Sigmoid colon (tissue), 7 donors: ENCODE results near the gene CRKL. TPM values are rescaled to one million over a fixed set of nuclear protein-coding genes. Genes with fewer than 3 reads are reported as not detected.

ENCODE experiments used
- DNase-seq: peaks from one replicate; pipeline ENCODE4 v3.0.0-alpha.2; 2019
- H3K27ac ChIP-seq, 4 donors: fragments of 200-600 bp; sonication (generic); one replicate each; pipeline ENCODE4 v1.5.1; 2016 to 2019; ENCODE audit warnings: mild to moderate bottlenecking in 1 of 4
- H3K27me3 ChIP-seq, 3 donors: fragments of 200-600 bp; sonication (generic); one replicate each; pipeline ENCODE4 v1.5.1; 2019; ENCODE audit warnings: mild to moderate bottlenecking in 1 of 3
- H3K36me3 ChIP-seq, 4 donors: fragments of 200-600 bp; sonication (generic); one replicate each; pipeline ENCODE4 v1.5.1; 2016 to 2019
- H3K4me1 ChIP-seq, 4 donors: fragments of 200-600 bp; sonication (generic); one replicate each; pipeline ENCODE4 v1.5.1; 2017 to 2019
- H3K4me3 ChIP-seq, 4 donors: fragments of 200-600 bp; sonication (generic); one replicate each; pipeline ENCODE4 v1.5.1; 2017 to 2019; ENCODE audit warnings: mild to moderate bottlenecking in 2 of 4, moderate library complexity in 1 of 4
- H3K9me3 ChIP-seq, 4 donors: fragments of 200-600 bp in 3 of 4; sonication (generic) in 3 of 4; one replicate each; pipeline versions ENCODE4 v1.5.1 to v1.6.1; 2013 to 2019
- EP300 ChIP-seq, 4 donors: sonication (generic); formaldehyde crosslinking; IDR thresholded peaks; one replicate each; pipeline ENCODE4 v1.6.1; 2017; ENCODE audit warnings: antibody characterized with exemption in 4 of 4
- POLR2A ChIP-seq, 2 donors: fragments of 450-650 bp; IDR thresholded peaks; one replicate each; pipeline ENCODE4 v1.6.1; 2016; ENCODE audit warnings: antibody characterized with exemption in 2 of 2, mild to moderate bottlenecking in 2 of 2, moderate library complexity in 2 of 2
- POLR2AphosphoS5 ChIP-seq, 4 donors: sonication (generic); formaldehyde crosslinking; IDR thresholded peaks; one replicate each; pipeline ENCODE4 v1.6.1; 2017; ENCODE audit warnings: antibody characterized with exemption in 4 of 4
- WGBS, 2 donors: extraction: QIAGEN DNeasy Blood & Tissue Kit; methylation state at CpG; one replicate each; pipeline ENCODE4 v1.1.7; 2013; 5-methylcytosine and 5-hydroxymethylcytosine counted together
- intact Hi-C: fragments of 100-400 bp; cut with DNase I; formaldehyde crosslinking; loops from one replicate; pipeline ENCODE4 v1.15.1; 2023
- polyA plus RNA-seq, 3 donors: library from polyadenylated mRNA; stranded (reverse); fragments of 200-250 nt; gene quantifications; one replicate each; pipeline ENCODE4 v1.2.3, GENCODE V29; 2013
- total RNA-seq, 4 donors: library from RNA; depleted of rRNA; stranded (reverse); fragments of >200 nt; gene quantifications; one replicate each; pipeline ENCODE4 v1.1.0, GENCODE V29; 2016
- TF ChIP-seq, protein P1 (sequence below), 4 experiments: fragments of 450-650 bp in 3 of 4; fragments of 200-600 bp in 1 of 4; IDR thresholded peaks; one replicate each; pipeline ENCODE4 v1.5.1; 2016 to 2019; ENCODE audit warnings: antibody characterized with exemption in 4 of 4, mild to moderate bottlenecking in 3 of 4, moderate library complexity in 2 of 4
- donor health status: healthy with polysubstance abuse.
- donor health status: Bipolar disorder and iron deficiency.
- donor health status: healthy.

CRKL gene
- total and polyA plus RNA-seq, 7 donors, result 16.8 to 37.1 (median 35.6) TPM

DNA sequence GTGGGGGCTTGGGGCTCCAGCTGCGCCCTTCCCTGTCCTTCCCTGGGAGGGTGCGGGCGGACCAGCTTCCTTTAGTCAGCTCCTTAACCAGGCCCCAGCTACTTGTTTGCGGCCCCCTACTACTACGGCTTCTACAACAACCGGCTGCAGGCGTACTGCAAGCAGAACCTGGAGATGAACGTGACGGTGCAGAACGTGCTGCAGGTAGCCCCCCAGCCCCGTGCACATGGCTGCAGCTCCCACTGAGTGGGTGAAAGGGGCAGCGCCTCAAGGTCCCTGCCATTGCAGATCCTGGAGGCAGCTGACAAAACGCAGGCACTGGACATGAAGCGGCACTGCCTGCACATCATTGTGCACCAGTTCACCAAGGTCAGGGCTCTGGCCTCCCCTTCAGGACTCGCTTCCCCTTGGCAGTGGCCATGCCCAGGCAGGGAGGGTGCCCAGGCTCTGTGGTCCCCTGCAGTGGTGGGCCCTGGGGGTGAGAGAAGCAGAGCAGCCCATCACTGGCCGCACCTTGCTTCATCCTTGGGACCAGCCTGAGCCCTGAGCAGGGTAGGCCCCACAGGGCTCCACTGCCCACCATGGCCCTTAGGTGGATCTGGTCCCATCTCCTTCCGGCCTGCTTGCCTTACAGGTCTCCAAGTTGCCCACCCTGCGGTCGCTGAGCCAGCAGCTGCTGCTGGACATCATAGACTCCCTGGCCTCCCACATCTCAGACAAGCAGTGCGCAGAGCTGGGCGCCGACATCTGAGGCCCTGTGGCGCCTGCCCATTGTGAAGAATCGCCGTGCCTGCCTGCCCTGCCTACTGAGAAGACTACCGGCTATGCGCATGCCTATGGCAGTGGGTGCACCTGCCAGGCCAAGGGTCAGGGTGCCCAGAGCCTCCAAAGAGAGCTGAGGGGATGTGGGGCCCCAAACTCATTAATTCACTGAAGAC is 79.7 kb downstream of the CRKL start:
- intact Hi-C loops, result no loop called here
- DNase-seq, result no peak
- no peak overlapping the region for H3K27ac ChIP-seq
- peaks cover 0 to 24% (median 20%) of the 10 kb centered on the region in 4 donors for H3K4me1 ChIP-seq
- H3K27me3 ChIP-seq, result no peaks in the 10 kb centered on the region
- no peaks in the 10 kb centered on the region for H3K9me3 ChIP-seq
- no peak for TF ChIP-seq EP300 (IDR thresholded peaks at IDR 0.05)
- TF ChIP-seq, protein P1, sequence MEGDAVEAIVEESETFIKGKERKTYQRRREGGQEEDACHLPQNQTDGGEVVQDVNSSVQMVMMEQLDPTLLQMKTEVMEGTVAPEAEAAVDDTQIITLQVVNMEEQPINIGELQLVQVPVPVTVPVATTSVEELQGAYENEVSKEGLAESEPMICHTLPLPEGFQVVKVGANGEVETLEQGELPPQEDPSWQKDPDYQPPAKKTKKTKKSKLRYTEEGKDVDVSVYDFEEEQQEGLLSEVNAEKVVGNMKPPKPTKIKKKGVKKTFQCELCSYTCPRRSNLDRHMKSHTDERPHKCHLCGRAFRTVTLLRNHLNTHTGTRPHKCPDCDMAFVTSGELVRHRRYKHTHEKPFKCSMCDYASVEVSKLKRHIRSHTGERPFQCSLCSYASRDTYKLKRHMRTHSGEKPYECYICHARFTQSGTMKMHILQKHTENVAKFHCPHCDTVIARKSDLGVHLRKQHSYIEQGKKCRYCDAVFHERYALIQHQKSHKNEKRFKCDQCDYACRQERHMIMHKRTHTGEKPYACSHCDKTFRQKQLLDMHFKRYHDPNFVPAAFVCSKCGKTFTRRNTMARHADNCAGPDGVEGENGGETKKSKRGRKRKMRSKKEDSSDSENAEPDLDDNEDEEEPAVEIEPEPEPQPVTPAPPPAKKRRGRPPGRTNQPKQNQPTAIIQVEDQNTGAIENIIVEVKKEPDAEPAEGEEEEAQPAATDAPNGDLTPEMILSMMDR (IDR thresholded peaks at IDR 0.05), result no peak
- no peak for TF ChIP-seq POLR2A (IDR thresholded peaks at IDR 0.05)
- TF ChIP-seq POLR2AphosphoS5 (IDR thresholded peaks at IDR 0.05), result no peak
- H3K36me3 ChIP-seq, result peaks cover 24 to 83% (median 35%) of the 10 kb centered on the region in 4 donors
- H3K4me3 ChIP-seq, result no peak overlapping the region
- 91 to 93% methylated on average over 27 of the region's 27 CpGs for WGBS, 2 donors

DNA sequence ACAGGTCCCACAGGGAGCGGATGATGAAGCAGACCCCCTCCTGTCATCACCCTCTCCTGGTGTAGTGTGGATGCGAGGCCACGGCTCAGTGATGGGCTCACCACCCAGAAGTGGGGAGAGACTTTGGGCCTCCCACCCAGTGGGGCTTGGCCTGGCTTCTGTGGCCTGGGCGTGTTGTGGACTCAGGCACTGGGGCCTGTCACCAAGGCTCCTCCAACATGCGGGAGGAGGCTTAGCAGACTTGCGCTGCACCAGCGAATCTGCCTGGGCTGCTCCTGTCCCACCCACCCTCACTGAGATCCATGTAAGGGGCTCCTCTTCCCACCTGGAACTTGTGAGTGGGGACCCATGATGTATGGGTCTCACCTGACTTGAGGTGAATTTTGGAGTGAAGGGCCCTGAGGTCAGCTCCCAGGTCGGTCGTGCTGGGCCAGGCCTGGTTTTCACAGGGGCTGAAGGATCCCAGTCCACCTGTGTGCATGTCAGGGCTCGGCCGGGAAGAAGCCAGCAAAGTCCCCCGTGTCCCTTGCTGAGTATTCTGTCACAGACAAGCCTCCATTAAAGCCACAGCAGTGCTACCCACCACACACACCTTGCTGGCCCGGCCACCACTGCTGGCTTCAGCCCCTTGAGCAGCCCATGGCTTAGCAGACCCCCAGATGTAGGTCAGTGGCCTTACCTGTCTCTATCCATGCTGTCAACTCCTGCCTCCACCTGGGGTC is 80.5 kb downstream of the CRKL start:
- Histone ChIP-seq H3K4me1 (peaks cover 0 to 24% (median 21%) of the 10 kb centered on the region in 4 donors), H3K27me3 (no peaks in the 10 kb centered on the region), H3K27ac (no peak overlapping the region), H3K36me3 (peaks cover 15 to 74% (median 27%) of the 10 kb centered on the region in 4 donors), H3K4me3 (no peak overlapping the region), H3K9me3 (no peaks in the 10 kb centered on the region)
- TF ChIP-seq POLR2AphosphoS5 (IDR thresholded peaks at IDR 0.05), result no peak
- TF ChIP-seq EP300 (IDR thresholded peaks at IDR 0.05), result no peak
- intact Hi-C loops, result no loop called here
- 85 to 87% methylated on average over 13 of the region's 13 CpGs for WGBS, 2 donors
- DNase-seq, result no peak

DNA sequence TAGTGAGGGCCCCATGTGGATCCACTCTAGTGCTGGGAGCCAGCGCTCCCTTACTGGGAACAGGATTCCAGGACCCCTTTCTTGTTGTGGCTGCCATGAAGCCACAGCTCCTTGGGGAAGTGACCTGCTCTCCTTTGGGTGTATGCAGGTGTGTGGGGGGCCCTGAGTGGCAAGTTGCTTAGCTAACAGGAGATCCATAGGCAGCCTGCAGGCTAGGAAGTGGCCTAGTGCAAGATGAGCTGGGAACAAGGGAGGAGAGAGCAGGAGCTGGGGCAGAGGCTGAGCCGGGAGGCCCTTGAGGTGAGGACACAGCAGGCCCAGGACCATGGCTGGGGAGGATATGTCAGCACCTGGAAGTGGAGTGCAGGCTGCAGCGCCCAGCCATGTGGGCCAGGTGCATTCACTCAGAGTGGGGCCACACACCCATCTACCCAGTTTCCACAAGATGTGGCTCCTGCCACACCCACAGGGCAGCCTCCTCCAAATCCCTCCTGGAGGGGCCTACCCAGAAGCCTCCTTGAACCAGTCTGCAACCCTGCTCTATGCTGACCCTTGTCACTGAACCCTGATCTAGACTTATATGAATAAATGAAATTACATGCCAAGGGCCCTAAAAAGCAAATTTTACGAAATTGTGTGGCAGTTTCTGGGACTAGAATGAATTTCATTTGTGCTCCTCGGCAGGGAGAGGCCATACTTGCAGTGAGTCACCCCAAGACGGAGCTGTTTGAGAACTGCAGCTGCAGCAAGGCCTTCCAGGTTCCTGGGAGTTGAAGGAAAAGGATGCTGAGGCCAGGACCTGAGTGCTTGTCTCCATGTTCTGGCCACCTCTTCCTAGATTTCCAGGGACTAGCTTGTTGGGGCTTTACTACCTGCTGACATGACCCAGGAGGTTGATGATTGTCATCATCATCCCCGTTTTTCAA is 81.5 kb downstream of the CRKL start:
- Histone ChIP-seq H3K27me3 (no peaks in the 10 kb centered on the region), H3K9me3 (no peaks in the 10 kb centered on the region), H3K4me1 (peaks cover 0 to 34% (median 31%) of the 10 kb centered on the region in 4 donors), H3K27ac (no peak overlapping the region), H3K36me3 (peaks cover 11 to 65% (median 20%) of the 10 kb centered on the region in 4 donors), H3K4me3 (no peak overlapping the region)
- no peak for DNase-seq
- intact Hi-C loops, result no loop called here
- WGBS, 2 donors, result 63 to 75% methylated on average over 7 of the region's 7 CpGs
- TF ChIP-seq POLR2A (IDR thresholded peaks at IDR 0.05) (no peak), EP300 (IDR thresholded peaks at IDR 0.05) (no peak), POLR2AphosphoS5 (IDR thresholded peaks at IDR 0.05) (peak in 1 of 4 donors; percentile 4)
- TF ChIP-seq, protein P1 (IDR thresholded peaks at IDR 0.05), result no peak

DNA sequence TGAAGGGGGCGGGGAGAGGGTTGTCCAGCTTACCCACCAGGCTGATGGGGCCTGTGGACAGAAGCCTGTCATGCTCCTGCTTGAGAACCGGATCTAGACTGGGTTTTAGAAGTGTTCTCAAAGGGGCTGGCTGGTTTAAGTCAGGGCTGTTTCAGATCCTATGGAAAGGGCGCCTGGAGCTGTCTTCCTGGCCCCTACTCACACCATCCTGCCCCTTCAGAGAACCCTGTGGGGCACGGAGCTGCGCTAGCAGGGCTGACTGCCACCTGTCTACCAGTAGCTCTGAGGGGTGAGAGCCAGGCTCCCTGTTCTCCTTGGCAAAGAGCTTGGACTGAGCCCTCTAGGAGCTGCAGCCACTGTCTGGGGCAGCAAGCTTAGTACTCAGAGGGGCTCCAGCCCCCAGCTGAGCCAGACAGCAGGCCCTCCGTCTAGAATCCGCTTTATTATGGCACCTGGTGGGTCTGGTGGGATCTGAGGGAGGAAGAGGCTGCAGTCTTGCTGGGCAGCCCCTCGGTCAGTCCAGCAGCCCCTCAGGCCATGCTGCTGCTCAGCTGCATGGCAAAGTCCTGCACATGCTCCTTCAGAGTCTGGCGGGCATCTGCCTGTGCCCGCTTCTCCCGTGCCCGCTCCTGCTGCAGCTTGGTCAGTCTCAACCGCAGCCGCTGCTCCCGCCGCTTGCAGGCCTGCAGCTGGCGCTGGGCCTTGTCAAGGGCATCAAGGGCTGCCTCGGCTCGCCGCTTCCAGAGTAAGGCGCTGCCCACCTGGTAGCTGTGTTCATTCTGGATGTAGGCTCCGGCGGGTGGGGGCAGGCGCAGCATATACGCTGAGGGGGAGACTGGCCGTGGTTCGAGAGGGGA is 82.4 kb downstream of the CRKL start:
- DNase-seq, result no peak

More for the DNA sequence above, 82.4 kb downstream of the CRKL start:
- H3K4me3 ChIP-seq, result no peak overlapping the region
- 93 to 94% methylated on average over 27 of the region's 27 CpGs for WGBS, 2 donors
- intact Hi-C loops, result loop anchor here (2.0 to 10.0 kb wide), 5 partner anchors 37 to 141 kb away; partner anchors contain the start of genes CRKL, LRRC74B, PI4KA and SNAP29
- H3K27me3 ChIP-seq, result no peaks in the 10 kb centered on the region
- no peak for TF ChIP-seq EP300 (IDR thresholded peaks at IDR 0.05)
- TF ChIP-seq POLR2AphosphoS5 (IDR thresholded peaks at IDR 0.05), result no peak
- no peak for TF ChIP-seq POLR2A (IDR thresholded peaks at IDR 0.05)
- TF ChIP-seq, protein P1 (IDR thresholded peaks at IDR 0.05), result no peak
- no peaks in the 10 kb centered on the region for H3K9me3 ChIP-seq
- H3K36me3 ChIP-seq, result peaks cover 11 to 56% (median 16%) of the 10 kb centered on the region in 4 donors
- peaks cover 0 to 39% (median 34%) of the 10 kb centered on the region in 4 donors for H3K4me1 ChIP-seq
- H3K27ac ChIP-seq, result peak overlapping the region in 3 of 4 donors; percentile 96 to 99 (median 99)
